T-helper 17 cell (primary cell): ENCODE measurements around the gene SERPINE2. TPM values are rescaled to one million over a fixed set of nuclear protein-coding genes. Genes with fewer than 3 reads are reported as not detected.
"Not testable (repeated sequence)": the region's sequence is repeated elsewhere in the genome, so short reads cannot be mapped to it uniquely, and the experiment has no call there.

ENCODE experiments used
- ATAC-seq: fragments of 150-1000 bp; cut with Tn5 transposase; 2 replicates; pipeline ENCODE4 v1.10.0; 2021; ENCODE audit warnings: mild to moderate bottlenecking, moderate library complexity
- DNase-seq, 3 donors: peaks; one replicate each; pipeline versions ENCODE4 v3.0.0 to v3.0.0-alpha.2; 2020 to 2021
- H3K9me3 ChIP-seq: one replicate; pipeline ENCODE4 v1.7.0; 2013; ENCODE audit warnings: low read length, mild to moderate bottlenecking; ENCODE audit not compliant: control insufficient read depth, poor library complexity, severe bottlenecking
- H3K27ac Mint-ChIP-seq: one replicate; pipeline ENCODE4 v1.8.0; 2022; ENCODE audit warnings: mild to moderate bottlenecking, moderate library complexity, mixed read lengths
- H3K27me3 Mint-ChIP-seq: one replicate; pipeline ENCODE4 v1.8.0; 2022; ENCODE audit warnings: mixed read lengths
- H3K36me3 Mint-ChIP-seq: one replicate; pipeline ENCODE4 v1.8.0; 2022; ENCODE audit warnings: low read depth, mixed read lengths
- H3K4me1 Mint-ChIP-seq: one replicate; pipeline ENCODE4 v1.8.0; 2022; ENCODE audit warnings: mild to moderate bottlenecking, mixed read lengths
- H3K4me3 Mint-ChIP-seq: one replicate; pipeline ENCODE4 v1.8.0; 2022; ENCODE audit warnings: mild to moderate bottlenecking, moderate library complexity, mixed read lengths
- total RNA-seq, 4 donors: library from RNA in 2 of 4; stranded (reverse) in 2 of 4; gene quantifications; one replicate each; pipeline ENCODE4 v1.2.3 and lab custom pipeline; 2022 to 2026

The SERPINE2 gene
- total RNA-seq, 2 donors from 2014 or later, result 0.37 to 3.9 TPM

- H3K27me3 Mint-ChIP-seq, result no peaks in the 10 kb centered on the region
- H3K4me1 Mint-ChIP-seq, result peaks cover 13% of the 10 kb centered on the region
- DNase-seq (no peak), ATAC-seq (no peak)
- no peak overlapping the region for H3K4me3 Mint-ChIP-seq
- no peak overlapping the region for H3K27ac Mint-ChIP-seq
- no peaks in the 10 kb centered on the region for H3K36me3 Mint-ChIP-seq
- H3K9me3 ChIP-seq, result no peaks in the 10 kb centered on the region
These were observed 16.6 kb downstream of the SERPINE2 start for GRCh38 chr2:224022486-224022885.

DNA sequence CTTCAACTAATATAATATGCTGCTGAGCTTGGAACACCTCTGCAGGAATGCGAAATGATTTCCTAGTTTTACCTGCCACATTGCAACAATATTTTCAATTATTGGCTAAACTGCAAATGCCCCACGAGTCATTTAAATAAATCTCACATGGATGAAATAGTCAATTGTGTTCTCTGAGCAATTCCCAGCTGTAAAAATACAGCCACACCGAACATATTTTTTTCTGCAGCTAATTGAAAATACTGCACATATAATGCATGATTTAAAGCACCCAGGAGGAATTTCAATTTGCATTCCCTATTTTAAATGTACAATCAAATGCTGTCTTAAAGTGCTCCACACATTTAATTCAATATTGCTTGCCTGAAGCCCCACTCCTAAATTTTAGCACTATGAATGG is 18.6 kb downstream of the SERPINE2 start:
- Mint-ChIP-seq H3K36me3 (no peaks in the 10 kb centered on the region), H3K27ac (no peak overlapping the region), H3K27me3 (no peaks in the 10 kb centered on the region), H3K4me1 (peaks cover 9% of the 10 kb centered on the region), H3K4me3 (no peak overlapping the region)
- ATAC-seq (no peak), DNase-seq (no peak)
- no peaks in the 10 kb centered on the region for H3K9me3 ChIP-seq

- H3K27me3 Mint-ChIP-seq, result no peaks in the 10 kb centered on the region
- DNase-seq, result no peak
- H3K36me3 Mint-ChIP-seq, result no peaks in the 10 kb centered on the region
- H3K27ac Mint-ChIP-seq, result no peak overlapping the region
- H3K9me3 ChIP-seq, result no peaks in the 10 kb centered on the region
- peaks cover 5% of the 10 kb centered on the region for H3K4me1 Mint-ChIP-seq
- no peak overlapping the region for H3K4me3 Mint-ChIP-seq
- ATAC-seq, result no peak
These were observed 21.1 kb downstream of the SERPINE2 start for GRCh38 chr2:224017957-224018356.

- Mint-ChIP-seq H3K27me3 (no peaks in the 10 kb centered on the region), H3K27ac (no peak overlapping the region), H3K4me3 (no peak overlapping the region), H3K4me1 (peaks cover 5% of the 10 kb centered on the region), H3K36me3 (no peaks in the 10 kb centered on the region)
- no peaks in the 10 kb centered on the region for H3K9me3 ChIP-seq
- DNase-seq, result no peak
- no peak for ATAC-seq
These were observed 22.1 kb downstream of the SERPINE2 start for GRCh38 chr2:224016963-224017362.

DNA sequence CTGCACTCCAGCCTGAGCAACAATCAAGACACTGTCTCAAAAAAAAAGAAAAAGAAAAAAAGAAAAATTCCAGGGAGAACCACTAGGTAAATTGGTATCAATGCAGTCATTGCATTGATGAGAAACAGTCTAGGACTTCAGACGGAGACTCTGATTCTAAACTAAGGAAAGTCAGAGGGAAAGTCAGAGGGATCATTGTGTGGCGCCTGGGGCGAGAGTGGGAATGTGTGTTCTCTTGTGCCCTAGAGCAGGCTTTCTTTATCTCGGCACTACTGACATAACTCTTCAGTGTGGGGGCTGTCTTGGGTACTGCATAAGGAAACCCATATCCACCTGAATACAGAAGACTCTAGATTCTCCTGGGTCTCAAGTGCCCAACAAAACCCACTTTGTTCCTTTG is 24.8 kb downstream of the SERPINE2 start:
- Mint-ChIP-seq H3K27ac (no peak overlapping the region), H3K4me3 (no peak overlapping the region), H3K27me3 (peaks cover 4% of the 10 kb centered on the region), H3K4me1 (peaks cover 5% of the 10 kb centered on the region), H3K36me3 (no peaks in the 10 kb centered on the region)
- DNase-seq (no peak), ATAC-seq (no peak)
- no peaks in the 10 kb centered on the region for H3K9me3 ChIP-seq

DNA sequence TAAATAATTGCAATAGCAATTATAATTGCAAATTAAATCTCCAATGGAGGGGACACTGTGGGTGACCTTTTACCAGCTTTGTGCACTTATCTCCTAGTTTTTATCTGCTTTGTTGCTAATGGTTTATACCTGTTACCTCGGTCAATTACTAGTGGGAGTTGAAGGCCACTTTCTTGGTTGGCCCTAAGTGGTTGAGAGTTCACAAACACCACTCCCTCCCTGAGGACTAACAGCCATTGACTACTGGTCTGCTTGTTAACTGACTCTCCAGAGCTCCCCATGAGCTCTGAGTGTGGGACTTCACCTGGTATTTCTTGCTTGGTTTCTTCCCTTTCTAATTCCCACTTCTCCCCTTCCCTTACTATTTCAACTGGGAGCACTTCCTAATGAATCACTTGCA is 27.2 kb downstream of the SERPINE2 start:
- Mint-ChIP-seq H3K36me3 (no peaks in the 10 kb centered on the region), H3K27ac (no peak overlapping the region), H3K27me3 (peaks cover 9% of the 10 kb centered on the region), H3K4me1 (peaks cover 2% of the 10 kb centered on the region), H3K4me3 (no peak overlapping the region)
- no peak for DNase-seq
- no peak for ATAC-seq
- H3K9me3 ChIP-seq, result no peaks in the 10 kb centered on the region

DNA sequence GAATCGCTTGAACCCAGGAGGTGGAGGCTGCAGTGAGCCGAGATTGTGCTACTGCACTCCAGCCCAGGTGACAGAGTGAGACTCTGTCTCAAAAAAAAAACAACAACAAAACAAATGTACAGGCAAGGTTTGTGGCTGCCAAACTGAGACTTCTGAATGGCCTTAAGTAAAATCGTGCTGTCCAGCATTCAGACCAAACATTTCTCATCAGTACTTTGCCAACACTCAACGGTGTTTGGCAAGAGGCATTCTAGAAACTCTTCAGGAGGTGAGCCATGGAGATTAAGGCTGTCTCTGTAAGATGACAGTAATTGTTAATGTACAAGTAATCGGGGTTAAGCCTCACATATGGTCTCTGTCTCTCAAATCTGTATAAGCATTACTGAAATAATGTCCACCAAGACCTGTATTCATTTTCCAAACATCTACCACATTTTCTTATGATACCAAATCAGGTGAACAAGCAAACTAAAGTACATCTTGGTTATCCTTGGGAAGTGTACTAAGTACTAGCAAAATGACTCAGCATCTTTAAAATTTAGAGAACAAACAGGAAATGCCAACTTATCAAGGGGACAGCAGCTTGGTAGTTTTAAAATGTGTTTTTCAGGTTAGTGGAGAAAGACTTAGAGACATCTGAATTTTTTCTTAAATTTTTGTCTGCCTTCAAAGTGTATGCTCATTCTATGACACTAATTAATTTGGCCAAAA is 29.3 kb downstream of the SERPINE2 start:
- H3K9me3 ChIP-seq, result no peaks in the 10 kb centered on the region
- no peak overlapping the region for H3K27ac Mint-ChIP-seq
- no peak overlapping the region for H3K4me3 Mint-ChIP-seq
- DNase-seq (no peak), ATAC-seq (no peak)
- peaks cover 14% of the 10 kb centered on the region for H3K27me3 Mint-ChIP-seq
- H3K36me3 Mint-ChIP-seq, result no peaks in the 10 kb centered on the region
- H3K4me1 Mint-ChIP-seq, result no peaks in the 10 kb centered on the region

GRCh38 chr2:224008702-224009261 is 30.3 kb downstream of the SERPINE2 start:
- Mint-ChIP-seq H3K36me3 (no peaks in the 10 kb centered on the region), H3K27me3 (peaks cover 14% of the 10 kb centered on the region), H3K4me3 (no peak overlapping the region), H3K4me1 (no peaks in the 10 kb centered on the region), H3K27ac (no peak overlapping the region)
- no peak for ATAC-seq
- no peaks in the 10 kb centered on the region for H3K9me3 ChIP-seq
- no peak for DNase-seq

DNA sequence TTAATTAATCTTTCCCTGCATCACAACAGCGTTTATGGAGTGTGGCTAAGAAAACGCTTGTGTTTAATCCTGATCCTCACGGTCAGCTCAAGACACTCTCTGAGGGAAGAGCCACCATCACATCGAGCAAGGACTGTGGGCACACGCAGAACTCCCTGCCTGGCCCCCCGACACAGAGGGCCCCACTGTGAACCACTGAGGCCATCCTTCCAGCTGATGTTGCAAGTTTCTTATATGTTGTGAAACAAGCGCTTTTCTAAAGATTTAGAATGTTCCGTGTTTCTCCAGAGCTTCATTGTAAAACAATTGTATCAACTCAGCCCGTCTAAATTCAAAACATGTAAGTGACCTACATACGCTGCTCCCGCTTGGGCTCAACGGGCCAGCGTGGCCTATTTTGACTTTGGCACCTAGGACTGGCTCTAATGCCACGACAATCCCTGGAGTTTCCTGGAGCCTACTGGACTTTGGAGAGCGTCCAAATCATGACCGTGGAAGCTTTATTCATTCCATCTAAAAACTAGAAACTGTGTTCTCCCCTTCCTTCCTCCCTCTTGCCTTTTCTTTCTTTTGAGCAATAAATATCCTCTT is 34.9 kb downstream of the SERPINE2 start:
- ATAC-seq (no peak), DNase-seq (no peak)
- H3K9me3 ChIP-seq, result no peaks in the 10 kb centered on the region
- H3K4me3 Mint-ChIP-seq, result no peak overlapping the region
- H3K4me1 Mint-ChIP-seq, result no peaks in the 10 kb centered on the region
- no peak overlapping the region for H3K27ac Mint-ChIP-seq
- no peaks in the 10 kb centered on the region for H3K36me3 Mint-ChIP-seq
- peaks cover 17% of the 10 kb centered on the region for H3K27me3 Mint-ChIP-seq

DNA sequence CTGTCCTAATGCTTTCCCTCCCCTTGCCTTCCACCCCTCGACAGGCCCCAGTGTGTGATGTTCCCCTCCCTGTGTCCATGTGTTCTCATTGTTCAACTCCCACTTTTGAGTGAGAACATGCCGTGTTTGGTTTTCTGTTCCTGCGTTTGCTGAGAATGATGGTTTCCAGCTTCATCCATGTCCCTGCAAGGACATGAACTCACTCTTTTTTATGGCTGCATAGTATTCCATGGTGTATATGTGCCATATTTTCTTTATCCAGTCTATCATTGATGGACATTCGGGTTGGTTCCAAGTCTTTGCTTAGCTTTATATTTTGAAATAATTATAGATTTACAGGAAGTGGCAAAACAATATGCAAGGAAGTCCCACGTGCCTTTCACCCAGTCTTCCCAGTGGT is 38.4 kb downstream of the SERPINE2 start:
- not testable (repeated sequence) for H3K36me3 Mint-ChIP-seq, ATAC-seq, H3K4me1 Mint-ChIP-seq, H3K4me3 Mint-ChIP-seq, H3K9me3 ChIP-seq, DNase-seq, H3K27ac Mint-ChIP-seq
- H3K27me3 Mint-ChIP-seq, result peaks cover 13% of the 10 kb centered on the region

GRCh38 chr2:223999862-224000261 is 39.2 kb downstream of the SERPINE2 start:
- Mint-ChIP-seq H3K4me1 (no peaks in the 10 kb centered on the region), H3K27me3 (peaks cover 13% of the 10 kb centered on the region), H3K36me3 (no peaks in the 10 kb centered on the region), H3K27ac (no peak overlapping the region), H3K4me3 (no peak overlapping the region)
- DNase-seq (no peak), ATAC-seq (no peak)
- H3K9me3 ChIP-seq, result no peaks in the 10 kb centered on the region

GRCh38 chr2:223998948-223999347 is 40.1 kb downstream of the SERPINE2 start:
- no peaks in the 10 kb centered on the region for H3K36me3 Mint-ChIP-seq
- no peak overlapping the region for H3K4me3 Mint-ChIP-seq

GRCh38 chr2:223997938-223998337 is 41.1 kb downstream of the SERPINE2 start:
- H3K36me3 Mint-ChIP-seq, result no peaks in the 10 kb centered on the region
- no peak overlapping the region for H3K4me3 Mint-ChIP-seq
- ATAC-seq, result no peak
- H3K27me3 Mint-ChIP-seq, result peaks cover 10% of the 10 kb centered on the region
- H3K4me1 Mint-ChIP-seq, result peaks cover 2% of the 10 kb centered on the region
- H3K27ac Mint-ChIP-seq, result no peak overlapping the region
- DNase-seq, result no peak
- no peaks in the 10 kb centered on the region for H3K9me3 ChIP-seq

More at GRCh38 chr2:223998948-223999347, 40.1 kb downstream of the SERPINE2 start:
- DNase-seq, result no peak
- H3K9me3 ChIP-seq, result no peaks in the 10 kb centered on the region
- no peak for ATAC-seq
- Mint-ChIP-seq H3K27ac (no peak overlapping the region), H3K4me1 (peaks cover 1% of the 10 kb centered on the region), H3K27me3 (peaks cover 13% of the 10 kb centered on the region)

- H3K9me3 ChIP-seq, result no peaks in the 10 kb centered on the region
- H3K4me3 Mint-ChIP-seq, result no peak overlapping the region
- peaks cover 2% of the 10 kb centered on the region for H3K4me1 Mint-ChIP-seq
- ATAC-seq (no peak), DNase-seq (no peak)
- peaks cover 10% of the 10 kb centered on the region for H3K27me3 Mint-ChIP-seq
- H3K27ac Mint-ChIP-seq, result no peak overlapping the region
- H3K36me3 Mint-ChIP-seq, result no peaks in the 10 kb centered on the region
These were observed 42.7 kb downstream of the SERPINE2 start for GRCh38 chr2:223996391-223996790.
